Right lobe of liver (tissue), 4 donors: Measurements from ENCODE around the gene GABRR3.

ENCODE experiments used
- CTCF ChIP-seq, 4 donors: fragments of 200-600 bp in 3 of 4; fragments of 450-650 bp in 1 of 4; IDR thresholded peaks; one replicate each; pipeline versions ENCODE4 v1.5.1 to v1.8.0; 2016 to 2022; ENCODE audit warnings: antibody characterized with exemption in 4 of 4, mild to moderate bottlenecking in 2 of 4
- POLR2A ChIP-seq: fragments of 450-650 bp; IDR thresholded peaks from one replicate; pipeline ENCODE4 v1.6.1; 2017; ENCODE audit warnings: antibody characterized with exemption, mild to moderate bottlenecking
- donor health status: DM: no; HTN: no; CAD: no.
- donor health status: DM: no; HTN: no; CAD: no.
- donor health status: DM: no; HTN: yes; CAD: no.

- TF ChIP-seq CTCF (IDR thresholded peaks at IDR 0.05) (no peak), POLR2A (no peak)
Measured at GRCh38 chr3:98013411-98014267, 21.5 kb downstream of the GABRR3 start.
